ENCODE data around the gene EEFSEC.

The EEFSEC gene

GRCh38 chr3:128374746-128375445 is 221.6 kb downstream of the EEFSEC start:
- H3K36me3 ChIP-seq (ENCODE audit: control insufficient read depth, low read depth, low read length) = no peaks in the 10 kb centered on the region
- H3K9ac ChIP-seq (ENCODE audit: low read length) = no peak overlapping the region
- no peaks in the 10 kb centered on the region for H3K9me3 ChIP-seq (ENCODE audit: control insufficient read depth, low read depth, low read length)
- no peaks in the 10 kb centered on the region for H3K4me1 ChIP-seq (ENCODE audit: control insufficient read depth, low read depth, low read length)
- no peak overlapping the region for H3K27ac ChIP-seq (ENCODE audit: low read length)
- no peaks in the 10 kb centered on the region for H3K27me3 ChIP-seq (ENCODE audit: control insufficient read depth, insufficient read depth, low read length)
- H3K4me3 ChIP-seq (ENCODE audit: low read length) = no peak overlapping the region

- H3K36me3 ChIP-seq (ENCODE audit: control insufficient read depth, low read depth, low read length) = no peaks in the 10 kb centered on the region
- no peak overlapping the region for H3K4me3 ChIP-seq (ENCODE audit: low read length)
- no peaks in the 10 kb centered on the region for H3K27me3 ChIP-seq (ENCODE audit: control insufficient read depth, insufficient read depth, low read length)
- H3K27ac ChIP-seq (ENCODE audit: low read length) = no peak overlapping the region
- H3K9ac ChIP-seq (ENCODE audit: low read length) = no peak overlapping the region
- no peaks in the 10 kb centered on the region for H3K9me3 ChIP-seq (ENCODE audit: control insufficient read depth, low read depth, low read length)
- no peaks in the 10 kb centered on the region for H3K4me1 ChIP-seq (ENCODE audit: control insufficient read depth, low read depth, low read length)
Measured at GRCh38 chr3:128376516-128376915, 223.2 kb downstream of the EEFSEC start.

- Histone ChIP-seq H3K4me3 (ENCODE audit: low read length) (no peak overlapping the region), H3K27me3 (ENCODE audit: control insufficient read depth, insufficient read depth, low read length) (no peaks in the 10 kb centered on the region), H3K9ac (ENCODE audit: low read length) (no peak overlapping the region), H3K9me3 (ENCODE audit: control insufficient read depth, low read depth, low read length) (no peaks in the 10 kb centered on the region), H3K36me3 (ENCODE audit: control insufficient read depth, low read depth, low read length) (no peaks in the 10 kb centered on the region), H3K27ac (ENCODE audit: low read length) (no peak overlapping the region), H3K4me1 (ENCODE audit: control insufficient read depth, low read depth, low read length) (no peaks in the 10 kb centered on the region)
Measured at GRCh38 chr3:128378631-128379347, 225.5 kb downstream of the EEFSEC start.

- no peaks in the 10 kb centered on the region for H3K4me1 ChIP-seq (ENCODE audit: control insufficient read depth, low read depth, low read length)
- H3K9me3 ChIP-seq (ENCODE audit: control insufficient read depth, low read depth, low read length) = no peaks in the 10 kb centered on the region
- no peak overlapping the region for H3K27ac ChIP-seq (ENCODE audit: low read length)
- H3K9ac ChIP-seq (ENCODE audit: low read length) = no peak overlapping the region
- H3K36me3 ChIP-seq (ENCODE audit: control insufficient read depth, low read depth, low read length) = no peaks in the 10 kb centered on the region
- no peaks in the 10 kb centered on the region for H3K27me3 ChIP-seq (ENCODE audit: control insufficient read depth, insufficient read depth, low read length)
- no peak overlapping the region for H3K4me3 ChIP-seq (ENCODE audit: low read length)
Measured at GRCh38 chr3:128379367-128380160, 226.3 kb downstream of the EEFSEC start.

GRCh38 chr3:128380295-128380694 is 227.0 kb downstream of the EEFSEC start:
- H3K36me3 ChIP-seq (ENCODE audit: control insufficient read depth, low read depth, low read length) = no peaks in the 10 kb centered on the region
- no peaks in the 10 kb centered on the region for H3K9me3 ChIP-seq (ENCODE audit: control insufficient read depth, low read depth, low read length)
- H3K4me1 ChIP-seq (ENCODE audit: control insufficient read depth, low read depth, low read length) = no peaks in the 10 kb centered on the region
- H3K4me3 ChIP-seq (ENCODE audit: low read length) = no peak overlapping the region
- H3K27me3 ChIP-seq (ENCODE audit: control insufficient read depth, insufficient read depth, low read length) = no peaks in the 10 kb centered on the region
- no peak overlapping the region for H3K9ac ChIP-seq (ENCODE audit: low read length)
- H3K27ac ChIP-seq (ENCODE audit: low read length) = no peak overlapping the region

- H3K9ac ChIP-seq (ENCODE audit: low read length) = no peak overlapping the region
- no peaks in the 10 kb centered on the region for H3K4me1 ChIP-seq (ENCODE audit: control insufficient read depth, low read depth, low read length)
- H3K9me3 ChIP-seq (ENCODE audit: control insufficient read depth, low read depth, low read length) = no peaks in the 10 kb centered on the region
- no peaks in the 10 kb centered on the region for H3K36me3 ChIP-seq (ENCODE audit: control insufficient read depth, low read depth, low read length)
- H3K4me3 ChIP-seq (ENCODE audit: low read length) = no peak overlapping the region
- H3K27ac ChIP-seq (ENCODE audit: low read length) = no peak overlapping the region
- H3K27me3 ChIP-seq (ENCODE audit: control insufficient read depth, insufficient read depth, low read length) = no peaks in the 10 kb centered on the region
Measured at GRCh38 chr3:128380719-128381118, 227.4 kb downstream of the EEFSEC start.

GRCh38 chr3:128381609-128382008 is 228.3 kb downstream of the EEFSEC start:
- no peak overlapping the region for H3K27ac ChIP-seq (ENCODE audit: low read length)
- H3K27me3 ChIP-seq (ENCODE audit: control insufficient read depth, insufficient read depth, low read length) = no peaks in the 10 kb centered on the region
- H3K4me3 ChIP-seq (ENCODE audit: low read length) = no peak overlapping the region
- no peak overlapping the region for H3K9ac ChIP-seq (ENCODE audit: low read length)
- H3K9me3 ChIP-seq (ENCODE audit: control insufficient read depth, low read depth, low read length) = no peaks in the 10 kb centered on the region
- H3K36me3 ChIP-seq (ENCODE audit: control insufficient read depth, low read depth, low read length) = no peaks in the 10 kb centered on the region
- H3K4me1 ChIP-seq (ENCODE audit: control insufficient read depth, low read depth, low read length) = no peaks in the 10 kb centered on the region

GRCh38 chr3:128382221-128382807 is 229.0 kb downstream of the EEFSEC start:
- no peaks in the 10 kb centered on the region for H3K36me3 ChIP-seq (ENCODE audit: control insufficient read depth, low read depth, low read length)
- no peaks in the 10 kb centered on the region for H3K4me1 ChIP-seq (ENCODE audit: control insufficient read depth, low read depth, low read length)
- H3K9ac ChIP-seq (ENCODE audit: low read length) = no peak overlapping the region
- no peaks in the 10 kb centered on the region for H3K27me3 ChIP-seq (ENCODE audit: control insufficient read depth, insufficient read depth, low read length)
- H3K9me3 ChIP-seq (ENCODE audit: control insufficient read depth, low read depth, low read length) = no peaks in the 10 kb centered on the region
- H3K4me3 ChIP-seq (ENCODE audit: low read length) = no peak overlapping the region
- H3K27ac ChIP-seq (ENCODE audit: low read length) = no peak overlapping the region

- Histone ChIP-seq H3K4me3 (ENCODE audit: low read length) (no peak overlapping the region), H3K9ac (ENCODE audit: low read length) (no peak overlapping the region), H3K9me3 (ENCODE audit: control insufficient read depth, low read depth, low read length) (no peaks in the 10 kb centered on the region), H3K4me1 (ENCODE audit: control insufficient read depth, low read depth, low read length) (no peaks in the 10 kb centered on the region), H3K36me3 (ENCODE audit: control insufficient read depth, low read depth, low read length) (no peaks in the 10 kb centered on the region), H3K27me3 (ENCODE audit: control insufficient read depth, insufficient read depth, low read length) (no peaks in the 10 kb centered on the region), H3K27ac (ENCODE audit: low read length) (no peak overlapping the region)
Measured at GRCh38 chr3:128383316-128384235, 230.3 kb downstream of the EEFSEC start.

- Histone ChIP-seq H3K36me3 (ENCODE audit: control insufficient read depth, low read depth, low read length) (no peaks in the 10 kb centered on the region), H3K4me3 (ENCODE audit: low read length) (no peak overlapping the region), H3K9me3 (ENCODE audit: control insufficient read depth, low read depth, low read length) (no peaks in the 10 kb centered on the region), H3K27ac (ENCODE audit: low read length) (no peak overlapping the region), H3K9ac (ENCODE audit: low read length) (no peak overlapping the region), H3K27me3 (ENCODE audit: control insufficient read depth, insufficient read depth, low read length) (no peaks in the 10 kb centered on the region), H3K4me1 (ENCODE audit: control insufficient read depth, low read depth, low read length) (no peaks in the 10 kb centered on the region)
Measured at GRCh38 chr3:128385080-128385832, 232.0 kb downstream of the EEFSEC start.

Data from iPS-18a (cell line).